HEK293T (cell line): ENCODE results near the gene AXIN2.

ENCODE experiments used
- FOXK2 ChIP-seq: fragments of 450-650 bp; IDR thresholded peaks from 2 replicates; pipeline ENCODE4 v1.6.1; 2016; ENCODE audit warnings: mild to moderate bottlenecking
- FOXM1 ChIP-seq: fragments of 450-650 bp; IDR thresholded peaks from 2 replicates; pipeline ENCODE4 v1.6.1; 2017; ENCODE audit warnings: mild to moderate bottlenecking, borderline replicate concordance
- HDGF ChIP-seq: fragments of 450-650 bp; IDR thresholded peaks from 2 replicates; pipeline ENCODE4 v1.6.1; 2017; ENCODE audit warnings: antibody characterized with exemption, borderline replicate concordance
- NFRKB ChIP-seq: fragments of 450-650 bp; IDR thresholded peaks from 2 replicates; pipeline ENCODE4 v1.6.1; 2016; ENCODE audit warnings: mild to moderate bottlenecking, moderate library complexity
- PKNOX1 ChIP-seq: fragments of 450-650 bp; IDR thresholded peaks from 2 replicates; pipeline ENCODE4 v1.6.1; 2016
- ZNF384 ChIP-seq: fragments of 450-650 bp; IDR thresholded peaks from 2 replicates; pipeline ENCODE4 v1.6.1; 2016

GRCh38 chr17:65542067-65542466 lies 19.4 kb downstream of the AXIN2 start:
- no peak for TF ChIP-seq NFRKB
- TF ChIP-seq PKNOX1: no peak
- no peak for TF ChIP-seq HDGF
- no peak for TF ChIP-seq FOXM1
- no peak for TF ChIP-seq ZNF384
- no peak for TF ChIP-seq FOXK2
